HG03045 (cell line): ENCODE data around the gene MYL6B.
"Not testable (repeated sequence)": the region's sequence is repeated elsewhere in the genome, so short reads cannot be mapped to it uniquely, and the experiment has no call there.

Experiments
- ATAC-seq: cut with Tn5 transposase; IDR thresholded peaks from one replicate; pipeline ENCODE4 v1.9.1; 2021; ENCODE audit warnings: mild to moderate bottlenecking, moderate library complexity; ENCODE audit not compliant: unreplicated experiment

The MYL6B gene

GRCh38 chr12:56152132-56152755 lies at the start of gene MYL6B:
TSS of gene MYL6B (plus strand) at chr12:56152587. CDS start at chr12:56153919, 1,332 bp downstream.
- peak; percentile 81 for ATAC-seq

- ATAC-seq, result no peak
Measured at GRCh38 chr12:56102683-56103065, 49.7 kb upstream of the MYL6B start.

- ATAC-seq, result no peak
Measured at GRCh38 chr12:56103066-56103711, 49.2 kb upstream of the MYL6B start.

GRCh38 chr12:56103823-56104108 lies 48.6 kb upstream of the MYL6B start:
- ATAC-seq, result no peak

- ATAC-seq, result peak; percentile 93
Measured at GRCh38 chr12:56104109-56104814, 48.1 kb upstream of the MYL6B start, which contains the start of gene PA2G4. TSS of gene PA2G4 (plus strand) at chr12:56104559. CDS start at chr12:56104738, 179 bp downstream.

GRCh38 chr12:56104815-56105608 lies 47.4 kb upstream of the MYL6B start:
- ATAC-seq, result no peak

- ATAC-seq, result no peak
Measured at GRCh38 chr12:56105609-56105902, 46.8 kb upstream of the MYL6B start.

- no peak for ATAC-seq
Measured at GRCh38 chr12:56107242-56107641, 45.1 kb upstream of the MYL6B start.

GRCh38 chr12:56110571-56110970 lies 41.8 kb upstream of the MYL6B start:
- ATAC-seq, result no peak

GRCh38 chr12:56114084-56114483 lies 38.3 kb upstream of the MYL6B start:
- no peak for ATAC-seq

GRCh38 chr12:56115329-56115728 lies 37.1 kb upstream of the MYL6B start:
- no peak for ATAC-seq

- ATAC-seq, result peak; percentile 38
Measured at GRCh38 chr12:56116267-56117081, 35.9 kb upstream of the MYL6B start, which contains the start of gene RPL41. TSS of gene RPL41 (plus strand) at chr12:56116633.

GRCh38 chr12:56117082-56117706 lies 35.2 kb upstream of the MYL6B start:
- ATAC-seq, result not testable (repeated sequence)

- ATAC-seq, result peak; percentile 83
Measured at GRCh38 chr12:56117778-56118687, 34.4 kb upstream of the MYL6B start, which contains the start of gene ZC3H10. TSS of gene ZC3H10 (plus strand) at chr12:56118266. CDS start at chr12:56120563, 2,297 bp downstream.

GRCh38 chr12:56118688-56119357 lies 33.6 kb upstream of the MYL6B start:
- peak; percentile 1 for ATAC-seq

- no peak for ATAC-seq
Measured at GRCh38 chr12:56119361-56119796, 33.0 kb upstream of the MYL6B start.

GRCh38 chr12:56120158-56120846 lies 32.1 kb upstream of the MYL6B start:
- no peak for ATAC-seq
